ENCODE data around the gene PARG. TPM values are rescaled to one million over a fixed set of nuclear protein-coding genes. Genes with fewer than 3 reads are reported as not detected.
"Not testable (repeated sequence)": the region's sequence is repeated elsewhere in the genome, so short reads cannot be mapped to it uniquely, and the experiment has no call there.

The PARG gene
- polyA plus RNA-seq (2012; rRNA removed): 12.1 and 15.0 TPM in 2 replicates
- polyA plus RNA-seq (2012; cell fraction: cytosol; rRNA removed): 14.7 and 16.3 TPM in 2 replicates
- 16.1 and 21.7 TPM in 2 replicates for polyA plus RNA-seq (2012; cell fraction: nucleus; rRNA removed)

DNA sequence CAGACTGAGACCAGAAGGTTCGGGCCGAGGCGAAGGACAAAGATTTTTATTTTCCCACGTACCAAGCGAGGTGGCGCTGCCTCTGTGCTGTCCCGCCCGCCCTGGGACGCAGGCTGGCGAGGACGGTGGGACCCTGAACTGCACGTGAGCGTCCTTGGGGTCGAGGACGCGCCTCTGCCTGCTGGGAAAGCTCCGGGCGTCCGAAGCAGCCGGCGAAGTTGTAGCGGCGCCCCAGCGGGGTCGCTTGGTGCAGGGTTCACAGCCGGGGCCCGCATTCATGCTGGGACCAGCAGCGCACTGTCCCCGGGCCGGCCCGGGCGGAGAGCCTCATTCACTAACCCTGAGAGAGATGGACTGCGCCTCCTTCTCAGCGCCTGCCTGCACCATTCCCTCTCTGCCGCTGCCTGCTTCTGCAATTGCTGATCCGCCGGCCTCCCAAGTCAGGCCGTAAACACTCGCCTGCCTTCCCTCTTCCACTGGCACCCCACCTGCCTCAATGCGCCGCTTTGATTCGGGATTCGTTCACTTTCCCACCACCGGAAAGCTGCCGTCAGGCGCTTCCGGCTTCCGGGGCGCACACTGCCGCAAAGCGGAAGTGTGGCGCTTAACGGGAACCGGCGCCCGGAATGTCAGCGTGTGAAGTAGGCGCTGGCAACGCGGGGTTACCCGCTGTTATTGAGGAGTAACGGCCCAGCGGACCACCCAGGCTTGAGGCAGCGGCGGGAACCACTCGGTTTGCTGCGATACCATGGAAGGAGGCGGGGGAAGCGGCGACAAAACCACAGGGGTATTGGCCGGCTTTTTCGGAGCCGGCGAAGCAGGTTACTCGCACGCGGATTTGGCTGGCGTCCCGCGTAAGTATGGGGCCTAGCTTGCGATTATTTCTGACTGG is at the start of gene PARG, which contains the start of gene TIMM23B:
Gene PARG (minus strand): TSS at position 581 of the 892 bp plus-strand sequence. CDS start 302 bp downstream, at position 279.
Gene TIMM23B (plus strand): TSS at position 607 of the 892 bp plus-strand sequence. CDS start 142 bp downstream, at position 749.
- POLR2A ChIA-PET: not testable (repeated sequence)
- peaks cover 80% of the 10 kb centered on the region for H3K79me2 ChIP-seq (ENCODE audit: insufficient read depth)

GRCh38 chr10:49988376-49988775 is 46.5 kb upstream of the PARG start, which contains the start of gene AGAP6:
AGAP6 (plus strand) TSS chr10:49988406; CDS start chr10:49988716, 310 bp downstream.
- H3K4me2 ChIP-seq; H3K4me3 ChIP-seq (ENCODE audit: low read depth in 2 of 2, low read length in 1 of 2); H3K27me3 ChIP-seq (ENCODE audit: insufficient read depth); H3K4me1 ChIP-seq (ENCODE audit: control insufficient read depth in 1 of 2, insufficient read depth in 2 of 2, low read depth in 1 of 2, low read length in 1 of 2); H3F3A ChIP-seq (replicated peaks; ENCODE audit: insufficient read depth); H3K27ac ChIP-seq (ENCODE audit: low read depth in 2 of 2, low read length in 1 of 2); H4K20me1 ChIP-seq (ENCODE audit: insufficient read depth); H3K9me3 ChIP-seq; CTCF ChIA-PET; DNase-seq; H3K9me2 ChIP-seq; H3K36me3 ChIP-seq (replicated peaks in 1 of 2; ENCODE audit: control insufficient read depth in 1 of 2, insufficient read depth in 2 of 2, low read length in 1 of 2); H3K79me2 ChIP-seq (ENCODE audit: insufficient read depth); H3K9ac ChIP-seq; POLR2A ChIA-PET; H2AFZ ChIP-seq (ENCODE audit: low read depth): not testable (repeated sequence)
- 90% methylated on average over 13 of the region's 18 CpGs for WGBS (ENCODE audit: low lambda C conversion rate)

More for the DNA sequence above, at the start of gene PARG, which contains the start of gene TIMM23B:
- TF ChIP-seq MXI1 (IDR thresholded peaks at IDR 0.05; ENCODE audit: low read depth, low read length) (peak; percentile 88), SIN3A (IDR thresholded peaks at IDR 0.05; ENCODE audit: borderline replicate concordance, low read depth, low read length) (peak; percentile 81), NFIC (IDR thresholded peaks at IDR 0.05; ENCODE audit: borderline replicate concordance) (0 out of 2 replicates have a peak, but pooled peaks have one; percentile 5), YY1 (IDR thresholded peaks at IDR 0.05; ENCODE audit: low read depth) (0 out of 2 replicates have a peak, but pooled peaks have one; percentile 31), TAF1 (IDR thresholded peaks at IDR 0.05; ENCODE audit: borderline replicate concordance, low read depth, low read length) (peak; percentile 53), CHD2 (IDR thresholded peaks at IDR 0.05; ENCODE audit: low read length, partially characterized antibody) (peak; percentile 52), GABPA (IDR thresholded peaks at IDR 0.05; ENCODE audit: low read depth) (peak; percentile 90), POLR2AphosphoS5 (IDR thresholded peaks at IDR 0.05; ENCODE audit: low read depth, low read length) (peak; percentile 51), MAX (IDR thresholded peaks at IDR 0.05; ENCODE audit: low read depth) (peak; percentile 95), ELF1 (IDR thresholded peaks at IDR 0.05) (peak; percentile 83), ZBTB33 (IDR thresholded peaks at IDR 0.05; ENCODE audit: borderline replicate concordance, low read depth) (peak; percentile 37; the same call in 1 of the 2 replicates)
- H3K4me1 ChIP-seq (ENCODE audit: control insufficient read depth in 1 of 2, insufficient read depth in 2 of 2, low read depth in 1 of 2, low read length in 1 of 2); H4K20me1 ChIP-seq (ENCODE audit: insufficient read depth); H3K9me2 ChIP-seq; H3K9me3 ChIP-seq; H3F3A ChIP-seq (replicated peaks; ENCODE audit: insufficient read depth); H3K27me3 ChIP-seq (ENCODE audit: insufficient read depth); H3K36me3 ChIP-seq (replicated peaks in 1 of 2; ENCODE audit: control insufficient read depth in 1 of 2, insufficient read depth in 2 of 2, low read length in 1 of 2): not testable (repeated sequence)
- 0% methylated on average over 41 of the region's 81 CpGs for WGBS (ENCODE audit: low lambda C conversion rate)
- H3K4me2 ChIP-seq: peak within 1 kb of the TSS; percentile 87
- peak within 1 kb of the TSS; percentile 65 for H3K27ac ChIP-seq (ENCODE audit: low read depth in 2 of 2, low read length in 1 of 2)
- peak; percentile 72 for DNase-seq
- peak within 1 kb of the TSS; percentile 55 to 95 for H3K4me3 ChIP-seq (ENCODE audit: low read depth in 2 of 2, low read length in 1 of 2)
- CTCF ChIA-PET: interaction anchor here (1.1 to 1.7 kb wide), 2 partner anchors 347 to 348 kb away, joined by 3 read pairs; no protein-coding TSS in a partner anchor
- peak within 1 kb of the TSS; percentile 89 for H3K9ac ChIP-seq
- H2AFZ ChIP-seq (ENCODE audit: low read depth): peak within 1 kb of the TSS; percentile 79

- H3K36me3 ChIP-seq (replicated peaks in 1 of 2; ENCODE audit: control insufficient read depth in 1 of 2, insufficient read depth in 2 of 2, low read length in 1 of 2); H2AFZ ChIP-seq (ENCODE audit: low read depth); H3K9me2 ChIP-seq; H3K4me2 ChIP-seq; POLR2A ChIA-PET; H3K79me2 ChIP-seq (ENCODE audit: insufficient read depth); H3K27me3 ChIP-seq (ENCODE audit: insufficient read depth); H3K27ac ChIP-seq (ENCODE audit: low read depth in 2 of 2, low read length in 1 of 2); H3K4me3 ChIP-seq (ENCODE audit: low read depth in 2 of 2, low read length in 1 of 2); CTCF ChIA-PET; H3K4me1 ChIP-seq (ENCODE audit: control insufficient read depth in 1 of 2, insufficient read depth in 2 of 2, low read depth in 1 of 2, low read length in 1 of 2); H4K20me1 ChIP-seq (ENCODE audit: insufficient read depth); H3K9me3 ChIP-seq; DNase-seq; H3F3A ChIP-seq (replicated peaks; ENCODE audit: insufficient read depth); H3K9ac ChIP-seq: not testable (repeated sequence)
- 87% methylated on average over 3 of the region's 3 CpGs for WGBS (ENCODE audit: low lambda C conversion rate)
These were observed 45.4 kb upstream of the PARG start for GRCh38 chr10:49987207-49987606.

GRCh38 chr10:49977756-49978155 is 35.9 kb upstream of the PARG start:
- H3K79me2 ChIP-seq (ENCODE audit: insufficient read depth); POLR2A ChIA-PET; H3K9me2 ChIP-seq; H3K4me1 ChIP-seq (ENCODE audit: control insufficient read depth in 1 of 2, insufficient read depth in 2 of 2, low read depth in 1 of 2, low read length in 1 of 2); H3K9me3 ChIP-seq; H3K4me3 ChIP-seq (ENCODE audit: low read depth in 2 of 2, low read length in 1 of 2); H2AFZ ChIP-seq (ENCODE audit: low read depth); H3K9ac ChIP-seq; H3K36me3 ChIP-seq (replicated peaks in 1 of 2; ENCODE audit: control insufficient read depth in 1 of 2, insufficient read depth in 2 of 2, low read length in 1 of 2); H3K27ac ChIP-seq (ENCODE audit: low read depth in 2 of 2, low read length in 1 of 2); H3F3A ChIP-seq (replicated peaks; ENCODE audit: insufficient read depth); CTCF ChIA-PET; H3K4me2 ChIP-seq; H4K20me1 ChIP-seq (ENCODE audit: insufficient read depth); DNase-seq; H3K27me3 ChIP-seq (ENCODE audit: insufficient read depth): not testable (repeated sequence)
- 94% methylated on average over 3 of the region's 3 CpGs for WGBS (ENCODE audit: low lambda C conversion rate)

Data from SK-N-SH (cell line).